GM19463 (cell line): ENCODE measurements around the gene ECHDC3.

ENCODE experiments used
- ATAC-seq: cut with Tn5 transposase; IDR thresholded peaks from one replicate; pipeline ENCODE4 v1.9.1; 2021; ENCODE audit warnings: mild to moderate bottlenecking, moderate library complexity; ENCODE audit not compliant: unreplicated experiment

ECHDC3 gene

DNA sequence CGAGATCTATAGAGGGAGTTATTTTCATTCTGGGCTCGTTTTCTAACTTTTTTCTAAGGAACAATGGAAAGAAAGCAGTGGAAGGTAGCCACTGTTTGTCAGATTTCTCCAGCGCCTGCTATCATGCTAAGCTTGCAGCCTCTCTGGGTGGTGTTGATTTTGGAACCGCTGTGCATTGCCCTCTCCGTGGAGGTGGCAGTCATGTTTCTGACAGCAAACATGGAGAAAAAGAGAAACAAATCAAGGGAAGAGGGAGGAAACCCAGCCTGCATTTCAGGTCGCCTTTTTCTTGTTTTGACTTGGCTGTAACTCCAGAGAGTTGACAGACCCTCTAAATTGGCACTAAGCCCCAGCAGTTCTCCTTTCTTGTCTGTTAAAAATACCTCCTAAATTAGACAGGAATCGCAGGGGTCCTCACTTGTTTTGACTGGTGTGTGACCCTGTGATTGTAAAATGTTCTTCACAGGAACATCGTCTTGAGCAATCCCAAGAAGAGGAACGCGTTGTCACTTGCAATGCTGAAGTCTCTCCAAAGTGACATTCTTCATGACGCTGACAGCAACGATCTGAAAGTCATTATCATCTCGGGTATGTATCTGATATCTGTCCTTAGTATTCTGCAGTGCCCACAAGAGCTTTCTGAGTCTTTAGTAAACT lies 4.8 kb downstream of the ECHDC3 start:
- no peak for ATAC-seq

DNA sequence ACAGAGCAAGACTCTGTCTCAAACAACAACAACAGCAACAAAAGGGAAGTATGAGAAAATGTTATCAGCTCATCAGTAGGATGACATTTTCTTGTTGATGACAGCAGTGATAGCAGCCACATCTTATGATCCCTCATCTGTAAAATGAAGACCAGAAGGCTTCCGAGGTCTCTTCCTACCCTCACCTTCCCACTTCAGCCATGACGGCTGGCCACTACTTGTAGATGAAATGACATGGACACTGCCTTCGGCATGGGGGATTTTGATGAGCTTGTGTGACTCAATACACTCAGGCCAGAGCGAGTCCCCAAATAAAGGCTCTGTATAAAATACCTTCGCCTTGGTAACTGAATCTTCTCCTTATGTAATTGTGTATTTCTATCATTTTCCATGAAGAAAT lies 6.7 kb downstream of the ECHDC3 start:
- ATAC-seq = no peak

DNA sequence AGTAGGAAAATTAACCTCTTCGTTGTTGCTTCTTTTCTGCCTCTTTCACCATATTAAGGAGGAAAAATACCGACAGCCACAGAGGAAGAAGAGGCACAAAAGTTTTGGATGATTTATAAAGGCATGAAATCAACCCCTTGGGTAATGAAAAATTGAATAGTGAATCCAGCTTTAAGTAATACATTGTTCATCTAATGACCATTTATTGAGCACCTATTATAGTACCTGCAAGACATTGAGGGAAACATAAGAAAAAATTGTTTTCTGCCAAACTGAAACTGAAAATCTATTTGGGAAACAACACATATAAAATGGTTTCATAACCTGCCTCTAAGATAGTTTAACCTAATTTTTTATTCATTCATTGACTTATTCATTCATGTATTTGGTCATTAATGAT lies 8.2 kb downstream of the ECHDC3 start:
- ATAC-seq = no peak

DNA sequence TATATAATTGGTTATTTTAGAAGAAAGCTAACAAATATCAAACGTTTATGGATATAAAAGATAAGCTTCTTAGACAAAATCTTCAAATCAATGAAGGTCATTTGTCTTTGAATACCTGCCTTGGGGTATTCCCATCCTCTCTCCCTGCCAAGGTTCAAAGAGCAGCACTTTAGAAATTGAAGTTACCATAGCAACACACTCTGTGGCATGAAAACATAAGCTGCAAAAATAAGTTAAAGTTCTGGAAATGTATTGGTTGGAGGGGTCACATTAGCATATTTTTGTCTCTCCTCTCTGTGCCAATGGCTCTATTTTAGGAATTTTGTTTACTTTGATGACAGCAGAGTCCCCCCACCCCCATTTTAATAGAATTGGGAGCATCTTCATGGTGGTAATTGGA lies 12.0 kb downstream of the ECHDC3 start:
- no peak for ATAC-seq

DNA sequence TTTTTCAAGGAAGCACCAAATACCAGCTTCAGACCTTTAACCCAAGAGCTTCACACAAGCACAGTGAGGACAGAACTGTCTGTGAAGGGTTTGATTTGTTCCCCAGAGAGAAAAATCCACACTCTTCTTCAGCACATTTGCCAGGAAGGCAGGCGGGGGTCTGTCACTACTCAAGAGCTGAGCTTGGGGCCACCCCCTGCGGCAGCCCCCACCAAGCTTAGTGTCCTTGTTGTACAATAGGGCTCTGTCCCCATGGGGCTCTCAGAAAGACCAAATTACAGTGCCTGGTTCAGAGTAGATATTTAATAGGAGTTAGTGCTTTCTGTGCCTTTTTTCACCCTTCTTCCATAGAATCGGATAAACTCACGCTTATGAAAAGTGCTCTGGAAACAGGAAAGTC lies 12.4 kb downstream of the ECHDC3 start:
- ATAC-seq = no peak

DNA sequence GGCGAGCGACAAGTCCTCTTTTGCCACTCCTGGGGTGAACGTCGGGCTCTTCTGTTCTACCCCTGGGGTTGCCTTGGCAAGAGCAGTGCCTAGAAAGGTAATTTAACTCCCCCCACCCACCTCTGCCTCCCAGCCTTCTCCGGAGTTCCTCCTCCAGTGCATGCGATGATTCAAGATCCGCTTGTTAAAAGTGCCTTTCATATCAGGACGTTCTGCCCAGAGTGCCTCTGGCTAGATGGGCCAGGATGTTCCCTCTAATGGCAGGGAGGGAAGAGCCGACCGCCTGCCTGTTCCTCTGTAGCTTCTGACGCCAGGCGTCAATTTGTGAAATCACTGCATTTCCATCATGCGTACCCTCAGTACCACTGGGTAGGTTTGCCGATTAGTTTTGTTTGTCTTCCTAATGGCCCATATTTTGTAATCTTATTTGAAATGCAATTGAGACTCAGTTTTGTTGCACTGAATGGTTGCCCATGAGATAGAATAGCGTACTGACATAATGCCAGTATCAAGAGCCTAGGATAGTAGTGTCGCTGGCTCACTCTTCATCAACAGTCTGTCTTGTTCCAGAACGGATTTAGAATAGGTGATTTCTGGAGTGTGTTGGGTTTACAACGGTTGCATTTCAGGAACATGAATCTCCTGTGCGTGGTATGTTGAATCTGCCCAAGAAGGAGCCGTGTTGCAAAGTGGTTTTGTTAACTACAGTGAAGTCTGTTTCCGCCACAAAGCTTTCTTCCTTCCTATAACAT lies 13.5 kb downstream of the ECHDC3 start:
- ATAC-seq = no peak

DNA sequence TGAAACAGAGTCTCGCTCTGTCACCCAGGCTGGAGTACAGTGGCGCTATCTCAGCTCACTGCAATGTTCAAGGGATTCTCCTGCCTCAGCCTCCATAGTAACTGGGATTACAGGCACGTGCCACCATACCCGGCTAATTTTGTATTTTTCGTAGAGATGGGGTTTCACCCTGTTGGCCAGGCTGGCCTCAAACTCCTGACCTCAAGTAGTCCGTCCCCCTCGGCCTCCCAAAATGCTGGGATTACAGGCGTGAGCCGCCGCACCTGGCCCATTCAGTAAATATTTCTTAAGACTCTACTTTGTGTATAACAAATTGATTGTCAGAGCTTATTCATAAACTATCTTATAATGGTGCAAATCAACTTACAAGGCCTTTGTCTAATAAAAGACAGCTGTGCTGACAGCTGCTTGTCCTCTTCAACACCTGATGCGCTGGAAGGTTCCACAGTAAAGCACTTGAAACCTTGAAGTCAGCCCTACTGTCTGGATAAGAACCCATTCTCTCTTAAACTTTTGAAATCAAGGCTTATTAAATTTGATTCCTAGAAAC lies 14.7 kb downstream of the ECHDC3 start:
- ATAC-seq = no peak

DNA sequence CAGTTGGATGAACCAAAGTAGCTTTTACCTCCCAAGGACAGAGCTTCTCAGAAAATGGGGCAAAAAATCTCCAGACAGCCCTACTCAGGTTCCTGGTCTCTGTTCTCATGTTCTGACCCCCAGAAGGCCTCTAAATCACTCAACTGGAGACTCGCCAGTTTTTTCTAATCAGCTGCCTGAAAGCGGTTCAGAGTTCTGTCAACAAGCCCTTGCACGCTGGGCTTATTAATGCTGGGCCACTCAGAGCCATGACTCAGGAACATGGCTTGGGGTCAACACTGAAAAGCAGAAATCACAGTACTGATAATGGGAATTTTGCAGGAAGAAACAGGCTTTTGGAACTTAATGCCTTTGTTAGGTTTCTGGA lies 15.3 kb downstream of the ECHDC3 start:
- ATAC-seq = no peak

DNA sequence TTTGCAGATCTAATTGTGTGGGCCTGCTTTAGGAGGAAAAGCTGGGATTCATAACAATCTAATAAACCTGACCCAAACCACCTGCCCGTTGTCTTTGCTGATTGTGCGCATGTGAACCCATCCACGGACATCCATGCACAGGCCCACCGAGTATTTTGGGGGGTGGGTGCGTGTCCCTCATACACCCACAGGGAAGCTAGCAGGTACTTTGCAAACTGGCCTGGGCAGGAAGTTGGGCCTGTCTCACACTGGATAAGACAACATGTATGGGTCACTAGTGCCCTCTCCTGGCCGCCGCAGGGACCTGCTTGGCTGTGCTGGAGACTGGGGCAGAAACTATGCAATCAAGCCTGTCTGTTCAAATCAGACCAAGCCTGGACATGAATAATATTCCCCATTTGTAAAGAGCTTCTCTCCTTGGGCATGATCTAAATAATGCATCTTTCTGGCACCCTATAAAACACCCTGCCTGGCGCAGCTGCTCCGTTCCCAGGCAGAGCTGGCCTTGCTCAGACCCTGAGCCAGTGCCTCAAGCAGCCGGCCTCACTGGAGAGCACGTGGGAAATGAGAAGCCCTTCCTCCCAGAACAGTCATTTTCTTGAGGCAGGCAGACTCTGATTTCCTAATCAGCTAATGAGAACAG lies 15.8 kb downstream of the ECHDC3 start:
- peak; percentile 98 for ATAC-seq

DNA sequence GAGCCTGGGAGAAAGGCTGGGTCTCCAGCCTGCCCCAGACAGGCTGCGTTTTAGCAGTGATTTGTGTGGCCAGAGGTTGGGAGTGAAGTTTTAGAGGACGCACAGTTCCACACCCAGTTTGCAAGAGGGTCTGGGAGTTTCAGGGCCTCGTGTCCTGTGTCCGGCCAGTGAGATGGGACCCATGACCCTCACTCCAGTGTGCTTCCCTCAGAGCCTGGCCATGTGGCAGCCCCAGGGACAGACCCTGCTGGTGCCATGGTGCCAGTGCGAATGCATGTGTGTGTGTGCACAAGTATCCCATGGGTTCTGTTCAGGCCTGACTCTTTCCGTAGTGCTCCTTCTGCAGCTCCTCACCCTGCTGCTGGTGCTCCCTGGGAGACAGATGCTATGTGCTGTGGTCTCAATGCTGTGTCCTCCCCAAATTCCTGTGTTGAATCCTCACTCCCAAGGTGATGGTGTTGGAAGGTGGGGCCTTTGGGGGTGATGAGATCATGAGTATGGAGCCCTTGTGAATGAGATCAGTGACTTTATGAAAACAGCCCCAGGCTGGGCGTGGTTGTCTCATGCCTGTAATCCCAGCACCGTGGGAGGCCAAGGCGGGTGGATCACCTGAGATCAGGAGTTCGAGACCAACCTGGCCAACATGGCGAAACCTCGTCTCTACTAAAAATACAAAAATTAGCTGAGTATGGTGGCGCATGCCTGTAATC lies 16.5 kb downstream of the ECHDC3 start:
- no peak for ATAC-seq

DNA sequence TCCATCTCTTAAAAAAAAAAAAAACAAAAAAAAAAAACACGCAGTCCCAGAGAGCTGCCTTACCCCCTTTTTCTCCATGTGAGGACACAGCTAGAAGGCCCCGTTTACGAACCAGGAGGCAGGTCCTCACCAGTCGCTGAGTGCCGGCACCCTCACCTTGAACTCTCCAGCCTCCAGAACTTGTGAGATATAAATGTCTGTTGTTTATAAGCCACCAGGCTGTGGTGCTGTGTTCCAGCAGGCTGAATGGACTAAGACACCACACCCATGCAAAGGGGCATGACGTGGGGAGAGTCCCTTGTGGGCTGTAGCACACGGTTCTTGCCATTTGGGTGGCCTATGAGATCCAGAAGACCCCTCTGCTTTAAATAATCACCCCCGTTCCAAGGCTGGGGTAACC lies 17.2 kb downstream of the ECHDC3 start:
- no peak for ATAC-seq

DNA sequence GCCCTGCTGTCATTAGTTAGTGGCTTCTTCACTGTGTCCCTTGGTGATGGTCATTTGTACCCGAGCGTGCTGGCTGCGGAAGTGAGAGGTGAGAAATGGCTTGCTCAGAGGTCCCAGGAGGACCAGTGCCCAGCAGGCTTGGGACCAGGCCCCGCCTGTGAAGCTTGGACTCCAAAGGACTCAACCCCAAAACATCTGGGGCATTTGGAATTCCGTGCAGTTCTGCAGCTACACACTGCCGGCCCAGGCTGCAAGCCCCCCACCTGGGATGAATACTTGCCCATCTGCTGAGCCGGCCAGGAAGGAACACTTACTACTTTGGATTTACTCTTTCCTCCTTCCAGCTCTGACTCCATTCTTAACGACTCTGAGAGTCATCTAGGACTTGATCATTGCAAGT lies 18.0 kb downstream of the ECHDC3 start:
- ATAC-seq = no peak

DNA sequence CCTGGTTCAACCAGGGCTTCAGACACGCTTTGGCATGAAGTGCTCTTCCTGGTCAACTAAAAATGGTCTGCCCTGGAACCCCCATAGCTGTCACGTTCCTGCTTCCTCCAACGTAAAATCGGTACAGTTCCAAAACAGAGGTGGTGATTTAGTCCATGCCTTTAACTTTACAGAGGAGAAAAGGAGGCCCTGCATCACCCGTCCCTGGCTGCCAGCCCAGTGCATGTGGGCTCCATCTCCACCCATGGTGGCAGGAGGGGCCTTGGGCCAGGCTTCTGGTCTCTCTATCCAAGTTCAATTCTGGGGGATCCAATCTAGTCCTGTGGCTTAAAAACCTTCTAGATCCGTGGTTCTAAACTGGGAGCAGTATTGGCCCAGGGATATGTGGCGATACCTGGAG lies 18.7 kb downstream of the ECHDC3 start:
- no peak for ATAC-seq

DNA sequence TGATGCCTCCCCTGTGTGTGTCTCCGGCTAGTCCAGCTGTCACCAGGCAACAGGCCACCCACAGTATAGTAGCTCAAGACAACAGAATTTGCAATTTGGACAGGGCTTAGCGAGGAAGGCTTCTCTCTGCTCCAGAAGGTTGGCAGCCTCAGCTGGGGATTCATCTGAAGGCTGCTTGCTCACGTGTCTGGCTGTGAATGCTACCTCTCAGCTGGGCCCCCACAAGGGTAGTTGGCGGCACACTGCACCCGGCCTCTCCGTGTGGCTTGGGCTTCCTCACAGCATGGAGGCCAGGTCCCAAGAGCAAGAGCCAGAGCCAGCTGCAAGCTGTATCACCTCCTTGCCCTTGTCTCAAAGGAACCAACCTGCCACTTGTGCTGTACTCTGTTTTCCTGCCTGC lies 19.2 kb downstream of the ECHDC3 start:
- no peak for ATAC-seq

DNA sequence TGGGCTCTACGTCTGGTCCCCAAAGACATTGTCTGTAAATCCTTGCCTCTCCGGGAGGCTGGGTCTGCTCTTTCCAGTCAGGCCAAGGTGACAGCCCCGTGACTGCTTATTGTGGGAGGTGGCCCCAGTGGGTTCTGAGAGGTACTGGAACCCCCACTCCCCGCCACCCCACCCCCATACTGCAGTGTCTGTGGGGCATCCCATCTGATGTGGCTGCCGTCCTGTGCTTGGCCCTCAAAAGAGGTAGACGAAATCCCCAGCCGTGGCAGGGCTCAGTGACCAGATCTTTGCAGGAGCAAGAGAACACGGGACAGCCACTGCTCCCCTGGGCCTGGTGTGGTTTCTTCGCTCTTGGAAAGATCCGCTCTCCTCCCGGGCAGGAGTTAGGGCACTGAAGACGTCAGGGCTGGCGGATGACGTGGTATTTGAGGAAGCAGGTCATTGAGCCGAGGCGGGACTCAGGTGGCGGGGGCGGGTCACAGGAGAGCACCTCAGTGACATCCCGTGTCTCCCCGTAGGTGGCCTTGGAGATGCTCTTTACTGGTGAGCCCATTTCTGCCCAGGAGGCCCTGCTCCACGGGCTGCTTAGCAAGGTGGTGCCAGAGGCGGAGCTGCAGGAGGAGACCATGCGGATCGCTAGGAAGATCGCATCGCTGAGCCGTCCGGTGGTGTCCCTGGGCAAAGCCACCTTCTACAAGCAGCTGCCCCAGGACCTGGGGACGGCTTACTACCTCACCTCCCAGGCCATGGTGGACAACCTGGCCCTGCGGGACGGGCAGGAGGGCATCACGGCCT lies 20.7 kb downstream of the ECHDC3 start:
- no peak for ATAC-seq

DNA sequence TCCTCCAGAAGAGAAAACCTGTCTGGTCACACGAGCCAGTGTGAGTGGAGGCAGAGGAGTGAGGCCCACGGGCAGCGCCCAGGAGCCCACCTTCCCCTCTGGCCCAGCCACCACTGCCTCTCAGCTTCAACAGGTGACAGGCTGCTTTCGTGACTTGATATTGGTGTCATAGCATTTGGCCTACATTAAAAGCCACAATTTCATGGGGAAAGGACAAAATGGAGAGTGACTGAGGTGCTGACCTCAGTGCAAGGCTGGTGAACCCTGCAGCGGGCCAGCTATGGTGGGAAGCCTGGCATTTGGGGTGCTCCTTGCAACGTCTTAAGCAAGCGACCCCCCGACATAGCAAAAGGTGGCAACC lies 21.3 kb downstream of the ECHDC3 start:
- no peak for ATAC-seq

DNA sequence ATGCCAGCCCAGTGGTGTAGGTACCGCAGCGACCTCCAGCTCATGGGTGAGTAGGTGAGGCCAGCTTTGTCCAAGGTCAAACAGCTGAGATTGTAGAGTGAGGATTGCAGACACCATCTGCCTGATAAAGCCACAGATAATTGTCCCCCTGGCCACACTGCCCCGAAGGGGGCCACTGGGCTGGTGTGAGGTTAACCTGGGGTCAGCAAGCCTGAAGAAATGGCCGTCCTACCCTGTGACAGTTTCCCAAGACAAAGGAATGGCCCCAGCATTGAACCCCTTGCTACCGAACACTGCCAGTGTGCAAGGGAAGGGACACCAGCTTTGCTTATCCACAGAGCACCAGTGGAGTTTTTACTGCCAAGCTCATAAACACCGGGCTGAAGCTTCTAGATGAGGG lies 23.0 kb downstream of the ECHDC3 start:
- ATAC-seq = no peak

DNA sequence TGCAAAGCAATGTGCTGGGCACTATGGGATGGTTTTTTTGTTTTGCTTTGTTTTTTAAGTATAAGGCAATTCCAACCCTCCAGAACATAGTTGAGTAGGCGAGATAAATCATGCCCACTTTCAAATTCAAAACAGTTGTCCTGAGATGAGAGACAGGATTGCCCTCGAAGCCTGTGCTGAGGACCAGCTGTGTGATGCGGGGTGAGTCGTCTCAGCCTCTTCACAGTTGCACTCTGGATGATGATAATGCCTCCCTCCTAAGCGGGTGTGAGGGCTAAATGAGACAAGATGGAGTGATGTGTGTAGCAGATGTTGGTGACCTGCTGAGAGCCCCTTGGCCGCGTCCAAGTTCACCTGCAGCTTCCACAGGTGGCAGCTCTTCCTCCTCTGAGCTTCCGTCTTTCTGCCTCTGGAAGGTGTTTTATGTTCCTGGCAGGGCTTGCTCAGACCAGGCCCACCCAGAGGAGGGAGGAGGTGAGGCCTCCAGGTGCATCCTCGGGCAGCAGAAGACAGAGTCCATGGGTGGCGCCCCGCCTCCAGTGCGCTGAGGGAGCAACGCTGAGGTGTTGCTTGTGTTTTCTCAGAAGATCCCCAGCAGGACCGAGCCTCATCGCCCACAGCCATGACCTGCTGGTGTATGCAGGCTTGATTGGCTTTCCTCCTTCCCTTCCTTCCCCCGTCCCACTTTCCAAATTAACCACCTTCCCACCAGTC lies 30.6 kb downstream of the ECHDC3 start:
- ATAC-seq = no peak

DNA sequence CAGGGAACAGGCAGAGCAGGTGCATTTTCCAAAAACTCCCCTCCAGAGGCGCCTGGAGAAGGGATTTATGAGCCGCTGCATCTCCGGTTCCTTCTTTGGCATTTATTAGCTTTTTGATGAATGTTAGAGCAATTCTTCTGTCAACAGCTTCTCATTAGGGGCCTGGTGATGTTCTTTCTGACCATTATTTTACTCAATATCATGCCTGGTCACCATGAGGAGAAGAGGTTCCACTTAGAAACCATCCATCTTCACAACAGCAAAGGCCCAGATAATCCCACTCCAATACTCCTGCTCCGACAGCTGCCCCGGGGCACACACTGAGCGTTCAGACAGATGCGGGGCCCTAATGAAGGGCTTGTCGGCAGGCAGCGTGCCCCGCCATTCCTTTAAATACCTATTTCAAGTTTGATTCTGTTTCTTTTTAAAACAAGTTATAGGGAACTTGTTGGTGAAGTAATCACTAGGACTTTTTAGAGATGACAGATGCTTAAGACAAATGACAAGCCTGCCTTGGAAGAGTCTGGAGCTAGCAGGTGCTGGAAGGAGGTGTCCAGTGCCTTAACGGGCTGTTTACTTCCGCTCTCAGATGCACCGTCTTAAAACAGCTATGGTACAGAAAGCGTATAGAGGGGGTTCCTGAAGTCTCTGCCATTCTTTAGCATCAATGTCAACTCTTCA lies 31.7 kb downstream of the ECHDC3 start:
- ATAC-seq = no peak

DNA sequence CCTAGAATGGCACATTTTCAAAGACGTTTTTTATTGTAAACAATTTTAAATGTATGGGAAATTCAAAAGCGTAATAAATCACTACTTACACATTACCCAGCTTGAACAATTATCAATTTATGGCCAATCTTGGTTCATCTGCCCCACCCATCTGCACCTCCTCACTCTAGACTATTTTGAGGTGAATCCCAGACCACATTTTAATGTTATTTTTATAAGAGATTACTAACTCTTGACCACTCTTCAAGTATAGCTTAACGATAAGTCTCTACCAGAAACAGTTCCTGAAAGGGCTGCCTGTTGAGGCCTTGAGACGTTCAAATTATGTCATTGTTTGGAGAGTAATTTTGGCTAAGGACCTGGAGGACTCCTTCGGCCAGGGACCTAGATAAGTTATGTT lies 33.2 kb downstream of the ECHDC3 start:
- no peak for ATAC-seq
